ENCODE results near the gene BRMS1.

GRCh38 chr11:66393954-66394353, 49.0 kb upstream of the BRMS1 start:
- TF ChIP-seq YY1 (IDR thresholded peaks at IDR 0.05) (no peak), RAD21 (IDR thresholded peaks at IDR 0.05) (no peak), REST (IDR thresholded peaks at IDR 0.05) (no peak), CTCF (IDR thresholded peaks at IDR 0.05; ENCODE audit: low read depth, low read length, missing input control) (no peak), TAF1 (conservative IDR thresholded peaks at IDR 0.05) (no peak)
